ENCODE results near the gene PRLH.

DNA sequence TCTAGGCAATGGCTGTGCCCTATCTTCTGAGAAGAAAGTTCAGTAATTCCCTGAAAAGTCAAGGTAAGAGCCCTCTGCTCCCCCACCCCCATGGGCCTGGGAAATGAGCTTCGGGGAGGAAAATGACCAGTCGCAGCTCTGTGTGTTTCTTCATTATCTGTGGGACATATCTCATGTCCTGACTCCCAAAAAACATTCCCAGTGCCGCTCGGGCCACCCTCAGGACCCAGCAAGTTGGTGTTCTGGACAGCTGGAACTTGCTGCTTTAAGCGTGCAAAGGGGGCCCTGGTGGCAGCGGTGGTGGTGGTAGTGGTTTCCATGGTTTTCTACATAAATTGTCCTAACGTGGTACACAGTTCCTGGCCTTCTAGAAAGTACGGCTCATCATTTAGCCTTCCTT, 17.2 kb upstream of the PRLH start:
- no peak for TF ChIP-seq EZH2 (IDR thresholded peaks at IDR 0.05; ENCODE audit: borderline replicate concordance, low read depth, low read length, severe bottlenecking)
- no peak for TF ChIP-seq POLR2A (IDR thresholded peaks at IDR 0.05; ENCODE audit: low read depth, low read length)
- TF ChIP-seq, protein P1, sequence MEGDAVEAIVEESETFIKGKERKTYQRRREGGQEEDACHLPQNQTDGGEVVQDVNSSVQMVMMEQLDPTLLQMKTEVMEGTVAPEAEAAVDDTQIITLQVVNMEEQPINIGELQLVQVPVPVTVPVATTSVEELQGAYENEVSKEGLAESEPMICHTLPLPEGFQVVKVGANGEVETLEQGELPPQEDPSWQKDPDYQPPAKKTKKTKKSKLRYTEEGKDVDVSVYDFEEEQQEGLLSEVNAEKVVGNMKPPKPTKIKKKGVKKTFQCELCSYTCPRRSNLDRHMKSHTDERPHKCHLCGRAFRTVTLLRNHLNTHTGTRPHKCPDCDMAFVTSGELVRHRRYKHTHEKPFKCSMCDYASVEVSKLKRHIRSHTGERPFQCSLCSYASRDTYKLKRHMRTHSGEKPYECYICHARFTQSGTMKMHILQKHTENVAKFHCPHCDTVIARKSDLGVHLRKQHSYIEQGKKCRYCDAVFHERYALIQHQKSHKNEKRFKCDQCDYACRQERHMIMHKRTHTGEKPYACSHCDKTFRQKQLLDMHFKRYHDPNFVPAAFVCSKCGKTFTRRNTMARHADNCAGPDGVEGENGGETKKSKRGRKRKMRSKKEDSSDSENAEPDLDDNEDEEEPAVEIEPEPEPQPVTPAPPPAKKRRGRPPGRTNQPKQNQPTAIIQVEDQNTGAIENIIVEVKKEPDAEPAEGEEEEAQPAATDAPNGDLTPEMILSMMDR (IDR thresholded peaks at IDR 0.05; ENCODE audit: extremely low read depth in 1 of 2, insufficient read depth in 1 of 2, low read depth in 1 of 2, low read length in 2 of 2): no peak
- TF ChIP-seq, protein P2, sequence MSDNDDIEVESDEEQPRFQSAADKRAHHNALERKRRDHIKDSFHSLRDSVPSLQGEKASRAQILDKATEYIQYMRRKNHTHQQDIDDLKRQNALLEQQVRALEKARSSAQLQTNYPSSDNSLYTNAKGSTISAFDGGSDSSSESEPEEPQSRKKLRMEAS (IDR thresholded peaks at IDR 0.05; ENCODE audit: insufficient read depth, insufficient read length): no peak
- no peak for TF ChIP-seq POLR2AphosphoS5 (IDR thresholded peaks at IDR 0.05; ENCODE audit: insufficient read depth, low read depth, low read length)
- no peak for TF ChIP-seq GATA2 (IDR thresholded peaks at IDR 0.05; ENCODE audit: insufficient read depth, insufficient read length, low read depth, low read length)
- no peak for TF ChIP-seq FOS (IDR thresholded peaks at IDR 0.05; ENCODE audit: borderline replicate concordance, insufficient read depth, low read length)

All from endothelial cell of umbilical vein (primary cell).